Measurements from ENCODE around the gene AKR1C2. TPM values are rescaled to one million over a fixed set of nuclear protein-coding genes. Genes with fewer than 3 reads are reported as not detected.
"Not testable (repeated sequence)": the region's sequence is repeated elsewhere in the genome, so short reads cannot be mapped to it uniquely, and the experiment has no call there.

AKR1C2 gene
- total RNA-seq, 2 experiments from 2014 or later: not detected

- no peak overlapping the region for H3K4me3 ChIP-seq (ENCODE audit: low read depth, low read length, poor library complexity, severe bottlenecking)
- H3K4me1 ChIP-seq (ENCODE audit: insufficient read depth, low read length, poor library complexity, severe bottlenecking): no peaks in the 10 kb centered on the region
- no peak overlapping the region for H3K27ac ChIP-seq (ENCODE audit: low read depth, low read length, poor library complexity, severe bottlenecking)
- no peaks in the 10 kb centered on the region for H4K20me1 ChIP-seq (ENCODE audit: insufficient read depth, low read length)
- no peaks in the 10 kb centered on the region for H3K9me2 ChIP-seq (ENCODE audit: insufficient read depth, low read length)
- ChIA-PET POLR2A (no interaction called here), CTCF (ENCODE audit: unreplicated experiment) (no interaction called here)
- H3K79me2 ChIP-seq (ENCODE audit: insufficient read depth, low read depth, low read length): no peaks in the 10 kb centered on the region
- no peak for TF ChIP-seq EZH2phosphoT487 (IDR thresholded peaks at IDR 0.05; ENCODE audit: borderline replicate concordance, low read depth, low read length)
- no peak for TF ChIP-seq CTCF (conservative IDR thresholded peaks at IDR 0.05; ENCODE audit: low read length)
- no peak for DNase-seq (ENCODE audit: low spot score)
- intact Hi-C loops (cut with micrococcal nuclease; ENCODE audit: unreplicated experiment): no loop called here
- H3K9me3 ChIP-seq (ENCODE audit: low read length): no peaks in the 10 kb centered on the region; the same call in 1 of the 2 replicates
- no peak overlapping the region for H2AFZ ChIP-seq (ENCODE audit: low read length)
- no peaks in the 10 kb centered on the region for H3K36me3 ChIP-seq (ENCODE audit: insufficient read depth, low read length)
- H3K4me2 ChIP-seq (ENCODE audit: low read length): no peak overlapping the region
- BruUV-seq (replicated peaks): no TSS peak
Observed at GRCh38 chr10:5033061-5033778, 29.6 kb upstream of the AKR1C2 start.

- CTCF ChIA-PET (ENCODE audit: unreplicated experiment); H4K20me1 ChIP-seq (ENCODE audit: insufficient read depth, low read length); H3K27ac ChIP-seq (ENCODE audit: low read depth, low read length, poor library complexity, severe bottlenecking); H3K9me3 ChIP-seq (ENCODE audit: low read length); H3K9me2 ChIP-seq (ENCODE audit: insufficient read depth, low read length); H2AFZ ChIP-seq (ENCODE audit: low read length); intact Hi-C loops (cut with micrococcal nuclease; ENCODE audit: unreplicated experiment); DNase-seq (ENCODE audit: low spot score); H3K36me3 ChIP-seq (ENCODE audit: insufficient read depth, low read length); BruUV-seq (replicated peaks); H3K79me2 ChIP-seq (ENCODE audit: insufficient read depth, low read depth, low read length); H3K4me2 ChIP-seq (ENCODE audit: low read length); POLR2A ChIA-PET; H3K4me1 ChIP-seq (ENCODE audit: insufficient read depth, low read length, poor library complexity, severe bottlenecking); H3K4me3 ChIP-seq (ENCODE audit: low read depth, low read length, poor library complexity, severe bottlenecking): not testable (repeated sequence)
Observed at GRCh38 chr10:5032444-5032843, 28.8 kb upstream of the AKR1C2 start.

GRCh38 chr10:5031588-5031987, 27.9 kb upstream of the AKR1C2 start:
- BruUV-seq (replicated peaks); CTCF ChIA-PET (ENCODE audit: unreplicated experiment); intact Hi-C loops (cut with micrococcal nuclease; ENCODE audit: unreplicated experiment): not testable (repeated sequence)

GRCh38 chr10:5030989-5031388, 27.3 kb upstream of the AKR1C2 start:
- Histone ChIP-seq H3K79me2 (ENCODE audit: insufficient read depth, low read depth, low read length) (no peaks in the 10 kb centered on the region), H3K4me2 (ENCODE audit: low read length) (no peak overlapping the region), H3K36me3 (ENCODE audit: insufficient read depth, low read length) (no peaks in the 10 kb centered on the region), H3K27ac (ENCODE audit: low read depth, low read length, poor library complexity, severe bottlenecking) (no peak overlapping the region), H3K9me3 (ENCODE audit: low read length) (no peaks in the 10 kb centered on the region; the same call in 1 of the 2 replicates), H4K20me1 (ENCODE audit: insufficient read depth, low read length) (no peaks in the 10 kb centered on the region), H3K9me2 (ENCODE audit: insufficient read depth, low read length) (no peaks in the 10 kb centered on the region), H3K4me1 (ENCODE audit: insufficient read depth, low read length, poor library complexity, severe bottlenecking) (no peaks in the 10 kb centered on the region), H2AFZ (ENCODE audit: low read length) (no peak overlapping the region), H3K4me3 (ENCODE audit: low read depth, low read length, poor library complexity, severe bottlenecking) (no peak overlapping the region)
- no peak for TF ChIP-seq EZH2phosphoT487 (IDR thresholded peaks at IDR 0.05; ENCODE audit: borderline replicate concordance, low read depth, low read length)
- no peak for TF ChIP-seq CTCF (conservative IDR thresholded peaks at IDR 0.05; ENCODE audit: low read length)
- ChIA-PET POLR2A (interaction anchor here (0.6 to 0.7 kb wide), 2 partner anchors 169 to 335 kb away, joined by 3 read pairs; no protein-coding TSS in a partner anchor), CTCF (ENCODE audit: unreplicated experiment) (no interaction called here)
- intact Hi-C loops (cut with micrococcal nuclease; ENCODE audit: unreplicated experiment): no loop called here
- no TSS peak for BruUV-seq (replicated peaks)
- DNase-seq (ENCODE audit: low spot score): no peak

More at GRCh38 chr10:5031588-5031987, 27.9 kb upstream of the AKR1C2 start:
- DNase-seq (ENCODE audit: low spot score); H3K27ac ChIP-seq (ENCODE audit: low read depth, low read length, poor library complexity, severe bottlenecking); H3K4me3 ChIP-seq (ENCODE audit: low read depth, low read length, poor library complexity, severe bottlenecking); H2AFZ ChIP-seq (ENCODE audit: low read length); H3K9me2 ChIP-seq (ENCODE audit: insufficient read depth, low read length); POLR2A ChIA-PET; H3K36me3 ChIP-seq (ENCODE audit: insufficient read depth, low read length); H3K79me2 ChIP-seq (ENCODE audit: insufficient read depth, low read depth, low read length); H4K20me1 ChIP-seq (ENCODE audit: insufficient read depth, low read length); H3K9me3 ChIP-seq (ENCODE audit: low read length); H3K4me2 ChIP-seq (ENCODE audit: low read length); H3K4me1 ChIP-seq (ENCODE audit: insufficient read depth, low read length, poor library complexity, severe bottlenecking): not testable (repeated sequence)

GRCh38 chr10:5025461-5025881, 21.8 kb upstream of the AKR1C2 start:
- H3K36me3 ChIP-seq (ENCODE audit: insufficient read depth, low read length); H3K27ac ChIP-seq (ENCODE audit: low read depth, low read length, poor library complexity, severe bottlenecking); H3K4me1 ChIP-seq (ENCODE audit: insufficient read depth, low read length, poor library complexity, severe bottlenecking); BruUV-seq (replicated peaks); H4K20me1 ChIP-seq (ENCODE audit: insufficient read depth, low read length); H3K9me2 ChIP-seq (ENCODE audit: insufficient read depth, low read length); intact Hi-C loops (cut with micrococcal nuclease; ENCODE audit: unreplicated experiment); H3K4me2 ChIP-seq (ENCODE audit: low read length); H3K9me3 ChIP-seq (ENCODE audit: low read length); H3K4me3 ChIP-seq (ENCODE audit: low read depth, low read length, poor library complexity, severe bottlenecking); CTCF ChIA-PET (ENCODE audit: unreplicated experiment); DNase-seq (ENCODE audit: low spot score); H3K79me2 ChIP-seq (ENCODE audit: insufficient read depth, low read depth, low read length); H2AFZ ChIP-seq (ENCODE audit: low read length): not testable (repeated sequence)
- POLR2A ChIA-PET: interaction anchor here (0.6 kb wide), 1 partner anchor 331 kb away, joined by 3 read pairs; no protein-coding TSS in a partner anchor
